ENCODE results near the gene TPM4.
"Not testable (repeated sequence)": the region's sequence is repeated elsewhere in the genome, so short reads cannot be mapped to it uniquely, and the experiment has no call there.

TPM4 gene

DNA sequence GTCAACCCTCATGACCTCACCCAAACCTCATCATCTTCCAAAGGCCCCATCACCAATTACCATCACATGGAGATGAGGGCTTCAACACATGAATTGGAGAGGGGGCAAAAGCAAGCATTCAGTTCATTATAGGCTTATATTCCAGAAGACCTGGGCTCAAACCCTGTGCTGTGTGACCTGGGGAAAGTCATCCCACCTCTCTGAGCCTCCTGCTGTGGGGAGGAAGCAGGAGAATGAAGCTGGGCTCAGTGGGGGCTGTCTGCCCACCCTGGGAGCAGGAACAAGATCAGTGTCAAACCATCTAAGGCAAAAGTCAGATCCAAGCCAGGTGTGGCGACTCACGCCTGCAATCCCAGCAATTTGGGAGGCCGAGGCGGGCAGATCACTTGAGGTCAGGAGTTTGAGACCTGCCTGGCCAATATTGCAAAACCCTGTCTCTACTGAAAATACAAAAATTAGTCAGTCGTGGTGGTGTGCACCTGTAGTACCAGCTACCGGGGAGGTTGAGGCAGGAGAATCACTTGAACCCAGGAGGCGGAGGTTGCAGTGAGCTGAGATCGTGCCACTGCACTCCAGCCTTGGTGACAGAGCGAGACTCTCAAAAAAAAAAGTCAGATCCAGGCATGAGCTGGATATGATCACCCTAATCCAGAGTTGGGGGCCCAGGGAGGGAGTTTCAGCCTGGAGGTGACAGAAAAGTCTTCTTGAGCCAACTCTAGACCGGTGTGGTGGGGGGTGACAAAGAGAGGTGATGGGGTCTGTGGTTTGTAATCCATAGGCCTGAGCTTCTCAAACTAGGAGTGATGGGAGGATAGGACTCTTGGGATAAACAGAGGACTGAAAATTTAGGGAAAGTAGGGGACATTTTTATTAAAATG is 1.6 kb upstream of the TPM4 start:
- DNase-seq: no peak

DNA sequence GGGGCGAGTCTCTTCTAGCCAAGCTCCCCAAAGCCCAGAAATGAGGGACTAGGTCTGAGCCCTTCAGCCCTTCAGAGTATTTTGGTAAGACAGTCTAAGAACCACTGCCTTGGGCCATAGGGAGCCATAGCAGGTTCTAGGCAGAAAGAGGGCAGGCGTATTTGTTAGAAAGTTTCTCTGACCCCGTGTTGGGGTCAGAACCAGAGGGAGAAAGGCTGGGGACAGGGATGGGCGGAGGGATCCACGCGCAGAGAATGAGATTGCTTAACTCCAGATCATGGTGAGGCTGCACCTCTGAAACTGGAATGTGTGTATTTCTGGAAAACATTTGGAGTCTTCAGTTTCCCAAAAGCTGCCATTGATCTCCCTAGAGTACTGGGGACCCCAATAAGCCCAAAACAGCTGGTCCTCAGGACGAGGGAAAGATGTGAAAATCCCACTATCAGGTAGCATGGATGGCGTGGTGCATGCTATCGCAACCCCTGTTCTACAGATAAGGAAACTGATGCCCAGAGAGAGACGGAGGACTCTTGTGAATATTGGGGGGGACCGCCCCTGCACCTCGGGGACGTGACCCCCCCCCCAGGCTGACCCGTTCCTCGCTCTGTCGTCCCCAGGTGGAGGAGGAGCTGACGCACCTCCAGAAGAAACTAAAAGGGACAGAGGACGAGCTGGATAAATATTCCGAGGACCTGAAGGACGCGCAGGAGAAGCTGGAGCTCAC is 703 bp upstream of the TPM4 start:
- no peak for DNase-seq

DNA sequence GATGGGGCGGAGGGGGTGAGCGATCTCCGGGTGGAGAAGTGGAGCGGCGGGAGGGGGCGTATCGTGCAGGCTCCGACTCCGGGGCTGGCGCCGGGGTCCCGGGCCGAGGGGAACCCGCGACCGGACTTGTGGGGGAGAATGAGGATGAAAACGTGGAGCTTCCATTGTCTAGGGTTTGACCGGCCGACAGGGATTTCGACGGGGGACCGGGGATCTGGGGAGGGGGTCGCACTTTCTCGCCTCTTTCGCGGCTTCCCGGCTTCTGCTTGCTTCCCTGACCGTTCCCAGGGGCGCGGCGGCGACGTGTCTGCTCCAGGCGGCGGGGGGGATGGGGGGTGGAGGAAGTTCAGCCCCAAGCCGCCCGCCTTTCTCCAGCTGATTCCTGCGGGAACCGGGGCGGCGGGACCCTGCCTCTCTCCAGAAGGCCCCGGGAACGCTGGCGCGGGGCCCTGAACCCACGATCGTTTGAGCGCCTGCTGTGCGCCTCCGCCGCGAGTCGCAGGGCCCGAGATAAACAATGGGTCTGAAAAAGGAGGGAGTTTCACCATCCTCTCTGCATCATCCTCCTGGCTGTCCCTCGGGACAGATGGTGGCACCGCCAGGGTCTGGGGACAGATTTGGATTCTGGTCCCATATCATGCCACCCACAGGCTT is 790 bp downstream of the TPM4 start:
- DNase-seq: peak; percentile 26

DNA sequence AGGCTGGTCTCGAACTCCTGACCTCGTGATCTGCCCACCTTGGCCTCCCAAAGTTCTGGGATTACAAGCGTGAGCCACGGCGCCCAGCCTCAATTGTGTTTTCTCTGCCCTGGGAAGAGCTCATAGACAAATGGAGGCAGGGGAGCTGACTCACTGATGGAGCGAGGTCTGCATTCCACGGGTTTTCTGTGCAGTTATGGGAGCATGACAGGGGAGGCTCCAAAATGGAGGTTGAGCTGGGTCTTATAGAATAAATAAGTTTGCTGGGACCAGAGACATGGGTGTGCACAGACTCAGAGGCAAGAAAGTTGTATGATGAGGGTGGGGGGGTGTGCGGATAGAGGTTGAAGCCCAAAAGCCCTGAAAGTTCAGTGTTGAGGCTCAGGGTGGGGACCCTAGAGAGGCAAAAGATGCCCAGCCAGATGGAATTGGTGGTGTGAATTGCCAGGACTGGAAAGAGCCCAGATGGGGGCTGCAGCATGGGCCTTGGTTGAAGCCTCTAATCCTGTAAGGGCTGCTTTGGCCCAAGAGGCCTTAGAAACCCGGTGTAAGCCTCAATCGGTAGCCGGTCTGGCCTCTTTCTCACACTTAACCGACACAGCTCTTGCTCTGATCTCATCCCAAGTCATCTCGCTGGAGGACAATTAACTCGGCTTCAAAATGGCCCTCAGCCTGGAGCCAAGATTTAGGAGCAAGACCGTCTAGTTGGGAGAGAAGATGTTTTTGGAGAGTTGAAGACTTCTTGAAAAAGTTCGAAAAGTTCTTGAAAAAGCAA is 1.9 kb downstream of the TPM4 start:
- no peak for DNase-seq

DNA sequence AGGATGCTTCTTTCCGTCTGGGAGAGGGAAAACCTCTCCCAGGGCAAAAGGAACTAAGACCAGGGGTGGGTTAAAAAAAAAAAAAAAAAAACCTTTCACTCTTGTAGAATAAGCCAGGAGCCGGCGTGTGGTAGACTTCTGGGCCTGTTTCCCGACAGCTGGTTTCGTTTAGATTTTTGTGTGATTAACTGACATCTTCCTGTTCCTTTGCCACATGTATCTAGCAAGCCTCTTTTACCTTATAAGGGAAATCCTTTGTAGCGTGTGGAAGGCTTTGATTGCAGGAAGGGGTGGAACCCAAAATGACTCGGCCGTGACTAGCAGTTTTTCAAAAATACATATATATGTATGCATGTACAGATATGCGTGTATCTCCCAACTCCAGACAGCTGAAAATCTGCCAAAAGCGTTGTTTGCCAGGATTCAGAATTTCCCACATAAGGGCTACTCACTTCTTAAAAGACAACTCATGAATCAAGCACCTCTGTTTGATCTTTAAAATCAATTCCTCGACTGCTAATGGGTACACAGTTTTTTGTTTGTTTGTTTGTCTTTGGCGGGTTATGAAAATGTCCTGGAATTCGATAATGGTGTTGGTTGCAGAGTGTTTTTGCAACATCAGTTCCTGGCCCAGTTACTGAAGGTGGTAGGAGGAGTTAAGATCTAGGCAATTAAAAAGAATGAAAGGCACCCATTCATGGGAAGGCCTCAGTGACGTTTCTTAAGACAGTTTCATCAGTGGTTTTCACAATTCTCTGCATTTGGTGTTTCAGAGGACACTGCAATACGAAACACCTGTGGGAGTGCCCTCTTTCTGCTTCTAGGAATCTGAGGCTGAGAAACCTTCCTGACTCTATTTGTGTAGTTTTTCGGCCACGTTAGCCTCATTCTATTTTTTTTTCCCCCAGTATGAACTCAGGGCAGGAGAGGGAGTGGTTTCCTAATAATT is 2.7 kb downstream of the TPM4 start:
- DNase-seq: peak; percentile 56

DNA sequence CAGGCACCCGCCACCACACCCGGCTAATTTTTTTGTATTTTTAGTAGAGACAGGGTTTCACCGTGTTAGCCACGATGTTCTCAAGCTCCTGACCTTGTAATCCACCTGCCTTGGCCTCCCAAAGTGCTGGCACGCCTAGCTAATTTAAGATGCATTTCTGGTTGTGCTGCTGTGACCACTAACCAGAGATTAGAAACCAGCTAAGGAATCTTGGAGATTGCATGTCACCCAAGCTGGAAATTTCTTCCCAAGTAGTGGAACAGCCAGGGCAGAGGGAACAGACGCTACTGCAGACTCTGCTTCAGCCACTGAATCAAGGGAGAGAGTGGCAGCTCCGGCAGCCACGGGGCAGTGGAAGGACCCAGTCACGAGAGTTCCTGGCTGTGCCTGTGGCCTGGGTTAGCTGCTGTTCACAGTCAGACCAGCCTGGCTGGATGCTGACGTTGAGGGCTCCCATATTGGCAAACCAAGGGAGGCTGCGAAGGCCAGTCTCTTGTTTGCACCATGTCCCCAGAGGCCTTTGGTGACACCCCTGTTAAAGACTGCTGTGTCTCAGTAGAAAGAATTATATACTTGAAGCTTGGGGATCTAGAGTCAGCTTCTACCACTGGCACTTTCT is 7.9 kb downstream of the TPM4 start:
- no peak for DNase-seq

DNA sequence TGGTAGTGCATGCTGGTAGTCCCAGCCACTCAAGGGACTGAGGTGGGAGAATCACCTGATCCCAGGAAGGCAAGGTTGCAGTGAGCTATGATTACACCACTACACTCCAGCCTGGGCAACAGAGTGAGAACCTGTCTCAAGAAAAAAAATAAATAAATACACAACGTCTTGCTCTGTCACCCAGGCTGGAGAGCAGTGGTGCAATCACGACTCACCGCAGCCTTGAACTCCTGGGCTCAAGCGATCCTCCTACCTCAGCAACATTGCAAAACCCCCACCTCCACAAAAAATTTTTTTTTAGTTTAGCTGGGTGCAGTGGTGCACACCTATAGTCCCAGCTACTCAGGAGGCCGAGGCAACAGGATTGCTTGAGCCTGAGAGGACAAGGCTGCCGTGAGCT is 8.8 kb downstream of the TPM4 start:
- DNase-seq: no peak

DNA sequence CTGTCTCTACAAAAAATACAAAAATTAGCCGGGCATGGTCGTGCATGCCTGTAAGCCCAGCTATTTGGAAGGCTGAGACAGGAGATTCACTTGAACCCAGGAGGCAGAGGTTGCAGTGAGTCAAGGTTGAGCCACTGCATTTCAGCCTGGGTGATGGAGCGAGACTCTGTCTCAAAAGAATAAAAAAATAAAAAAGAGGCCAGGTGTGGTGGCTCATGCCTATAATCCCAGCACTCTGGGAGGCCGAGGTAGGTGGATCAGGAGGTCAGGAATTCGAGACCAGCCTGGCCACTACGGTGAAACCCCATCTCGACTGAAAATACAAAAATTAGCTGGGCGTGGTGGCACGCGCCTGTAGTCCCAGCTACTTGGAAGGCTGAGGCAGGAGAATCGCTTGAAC is 11.1 kb downstream of the TPM4 start:
- DNase-seq: not testable (repeated sequence)

DNA sequence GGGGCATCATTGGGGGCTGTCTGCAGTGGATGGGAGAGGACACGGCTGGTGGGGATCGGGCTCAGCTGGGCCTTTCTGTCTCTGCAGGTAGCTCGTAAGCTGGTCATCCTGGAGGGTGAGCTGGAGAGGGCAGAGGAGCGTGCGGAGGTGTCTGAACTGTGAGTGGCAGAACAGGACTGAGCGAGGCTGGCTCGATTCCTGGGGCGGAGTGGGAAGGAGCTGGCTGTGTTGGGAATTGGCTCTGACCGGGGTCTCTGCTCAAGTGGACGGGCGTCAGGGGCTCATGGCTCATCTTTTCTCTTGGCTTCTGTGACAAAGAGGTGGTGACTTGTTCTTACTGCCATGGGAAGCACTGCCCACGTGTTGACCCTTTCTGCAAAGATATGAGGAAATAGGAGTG is 11.6 kb downstream of the TPM4 start:
- DNase-seq: no peak

DNA sequence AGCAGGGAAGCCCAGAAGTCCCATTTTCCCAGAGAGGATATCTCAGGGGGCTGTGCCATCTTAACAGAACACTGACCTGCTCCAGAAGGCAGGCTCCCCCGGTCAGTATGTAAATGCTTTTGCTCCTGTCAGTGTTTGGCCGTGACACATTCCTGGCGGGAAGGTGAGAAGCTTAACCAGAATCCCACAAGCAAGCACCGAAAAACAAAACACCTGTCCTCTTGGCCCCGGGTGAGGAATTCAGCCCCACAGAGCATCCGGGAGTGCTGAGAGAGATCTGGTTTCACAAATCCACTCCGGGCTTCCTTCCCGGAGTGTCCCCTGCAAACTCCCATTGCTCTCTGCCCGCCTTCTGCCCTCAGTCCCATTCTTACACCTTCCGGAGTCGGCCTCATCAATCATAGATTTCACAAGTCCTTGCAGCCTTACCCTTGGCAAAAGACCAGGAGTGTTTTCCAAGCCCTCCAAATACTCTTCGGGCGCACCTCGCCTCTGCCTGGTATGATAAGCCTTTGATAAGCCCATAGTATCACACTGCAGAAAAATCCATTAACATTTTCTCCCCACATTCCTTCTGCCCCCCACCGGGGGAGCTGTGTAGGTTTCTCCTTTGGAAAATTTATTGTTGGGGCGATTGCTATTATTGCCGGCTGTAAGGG is 12.2 kb downstream of the TPM4 start:
- no peak for DNase-seq

DNA sequence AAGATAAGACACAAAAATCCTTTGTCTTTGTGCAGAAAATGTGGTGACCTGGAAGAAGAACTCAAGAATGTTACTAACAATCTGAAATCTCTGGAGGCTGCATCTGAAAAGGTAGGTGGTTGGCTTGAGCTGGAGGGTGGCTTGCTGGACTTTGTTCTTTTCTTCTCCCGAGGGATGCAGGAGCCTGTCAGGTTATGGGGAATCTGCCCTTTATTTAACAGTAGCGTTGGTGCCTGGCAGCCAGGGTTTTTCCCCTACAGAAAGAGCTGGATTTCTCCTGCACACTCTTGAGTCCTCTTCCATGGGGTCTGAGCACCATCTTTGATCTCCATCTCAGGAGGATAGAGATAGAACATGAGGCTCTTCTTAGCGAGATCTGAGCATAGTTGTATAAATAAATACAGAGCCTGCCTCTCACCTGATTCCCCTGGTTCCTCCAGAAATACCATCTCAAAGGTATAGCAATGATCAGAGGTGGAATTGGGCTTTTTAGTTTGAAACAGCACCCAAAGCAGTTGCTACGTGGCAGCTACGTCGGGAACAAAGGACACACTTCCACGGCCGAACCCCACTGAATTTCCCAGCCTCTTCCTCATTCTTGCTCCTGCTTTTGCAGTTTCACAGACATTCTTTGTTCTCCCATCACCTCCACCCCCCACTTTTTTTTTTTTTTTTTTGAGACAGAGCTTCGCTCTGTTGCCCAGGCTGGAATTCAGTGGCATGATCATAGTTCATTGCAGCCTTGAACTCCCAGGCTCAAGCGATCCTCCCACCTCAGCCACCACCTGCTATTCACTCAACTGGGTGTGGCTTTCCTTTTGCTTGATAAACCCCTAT is 12.9 kb downstream of the TPM4 start:
- no peak for DNase-seq

DNA sequence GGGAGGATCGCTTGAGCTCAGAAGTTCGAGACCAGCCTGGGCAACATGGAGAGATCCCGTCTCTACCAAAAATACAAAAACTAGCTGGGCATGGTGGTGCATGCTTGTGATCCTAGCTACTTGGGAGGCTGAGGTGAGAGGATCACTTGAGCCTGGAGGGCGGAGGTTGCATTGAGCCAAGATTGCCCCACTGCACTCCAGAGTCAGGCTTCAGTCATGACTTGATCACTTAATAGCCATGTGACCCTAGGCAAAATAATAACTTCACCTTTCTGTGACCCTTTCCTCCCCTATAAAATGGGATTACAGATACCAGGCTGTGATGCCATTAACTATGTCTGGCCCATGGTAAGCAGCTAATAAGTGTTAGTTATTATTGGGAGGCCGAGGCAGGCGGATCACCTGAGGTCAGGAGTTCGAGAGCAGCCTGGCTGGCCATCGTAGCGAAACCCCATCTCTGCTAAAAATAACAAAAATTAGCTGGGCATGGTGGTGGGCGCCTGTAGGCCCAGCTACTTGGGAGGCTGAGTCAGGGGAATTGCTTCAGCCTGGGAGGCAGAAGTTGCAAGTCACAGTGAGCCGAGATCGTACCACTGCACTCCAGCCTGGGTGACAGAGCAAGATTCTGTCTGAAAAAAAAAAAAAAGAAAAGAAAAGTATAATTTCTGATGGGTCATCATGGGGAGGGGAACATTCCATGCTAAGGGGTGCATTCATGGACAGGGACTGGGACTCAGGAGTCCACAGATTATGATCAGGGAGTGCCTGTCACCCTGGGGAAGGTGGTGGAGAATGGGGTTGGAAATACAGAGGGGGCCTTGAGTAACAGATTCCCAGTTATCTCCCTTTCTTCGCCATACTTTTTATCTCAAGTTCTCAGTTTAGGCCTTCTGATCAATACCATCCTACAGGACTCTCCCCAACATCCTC is 15.5 kb downstream of the TPM4 start:
- DNase-seq: no peak

DNA sequence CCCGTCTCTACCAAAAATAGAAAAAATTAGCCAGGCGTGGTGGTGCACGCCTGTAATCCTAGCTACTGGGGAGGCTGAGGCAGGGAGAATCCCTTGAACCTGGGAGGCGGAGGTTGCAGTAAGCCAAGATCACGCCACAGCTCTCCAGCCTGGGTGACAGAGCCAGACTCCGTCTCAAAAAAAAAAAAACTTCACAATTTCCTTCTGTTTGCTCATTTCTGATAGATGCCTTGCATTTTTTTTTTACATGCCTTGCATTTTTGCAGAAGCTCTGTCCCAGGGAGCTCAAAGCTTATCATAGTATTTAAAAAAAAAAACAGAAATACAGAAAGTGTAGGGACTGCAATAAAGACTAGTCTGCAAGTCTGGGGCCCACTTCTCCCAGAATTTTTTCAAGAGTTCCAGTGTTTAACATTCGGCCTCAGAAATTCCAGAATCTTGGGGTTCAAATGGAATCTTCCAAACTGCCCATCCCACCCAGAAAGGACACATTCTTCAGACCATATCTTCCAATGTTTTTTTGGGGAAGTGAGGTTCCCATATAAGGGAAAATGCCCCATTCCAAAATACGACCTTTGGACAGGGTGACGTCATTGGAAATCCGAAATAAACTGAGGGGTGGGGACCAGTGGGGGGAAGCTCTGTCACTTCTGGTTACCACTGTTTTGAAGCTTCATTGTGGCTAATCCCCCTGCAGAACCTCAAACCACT is 18.2 kb downstream of the TPM4 start:
- no peak for DNase-seq

DNA sequence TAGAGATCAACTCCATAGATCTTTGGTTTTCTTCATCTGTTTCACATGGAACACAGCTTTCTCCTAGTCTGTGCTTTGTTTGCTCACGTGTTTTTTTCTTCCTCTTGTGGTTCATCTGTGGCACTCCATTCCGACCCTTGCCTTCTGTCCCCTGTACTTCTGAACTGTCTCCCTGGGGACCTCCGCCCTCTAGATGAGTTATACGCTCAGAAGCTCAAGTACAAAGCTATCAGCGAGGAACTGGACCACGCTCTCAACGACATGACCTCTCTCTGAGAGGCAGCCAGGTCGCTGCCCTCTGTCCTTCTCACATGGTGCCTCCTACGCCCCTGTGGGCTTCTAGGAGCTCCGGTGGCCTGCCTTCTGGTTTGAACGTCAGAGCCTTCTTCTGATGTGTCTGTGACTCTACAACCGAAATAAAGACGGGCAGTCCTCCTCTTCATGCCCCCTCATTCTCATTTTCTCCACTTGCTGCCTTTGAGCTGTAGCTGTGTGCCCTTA is 18.8 kb downstream of the TPM4 start:
- no peak for DNase-seq

DNA sequence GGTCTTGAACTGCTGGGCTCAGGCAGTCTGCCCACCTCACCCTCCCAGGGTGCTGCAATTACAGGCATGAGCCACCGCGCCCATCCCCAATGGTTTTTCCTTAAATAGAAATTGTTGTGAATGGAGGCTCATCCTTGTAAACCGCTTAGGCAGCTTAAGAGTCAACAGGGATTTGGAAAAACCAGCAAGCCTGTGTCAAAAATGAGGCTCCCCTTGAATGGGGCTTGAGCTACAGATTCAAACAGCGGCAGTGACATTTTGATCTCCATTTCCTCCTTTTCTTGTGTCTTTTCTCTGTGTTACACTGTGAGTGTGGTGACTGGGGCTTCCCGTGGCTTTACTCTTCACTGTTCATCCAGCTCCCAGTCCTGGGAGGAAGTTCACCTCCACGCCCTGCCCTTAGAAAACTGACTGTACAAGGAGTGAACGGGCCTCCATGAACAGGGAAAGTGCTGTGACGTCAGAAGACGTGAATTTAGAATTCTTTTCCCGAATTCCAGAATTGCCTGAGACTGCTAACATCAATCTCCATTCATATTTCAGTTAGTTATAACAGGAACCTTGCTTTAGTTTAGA is 20.1 kb downstream of the TPM4 start:
- DNase-seq: no peak

DNA sequence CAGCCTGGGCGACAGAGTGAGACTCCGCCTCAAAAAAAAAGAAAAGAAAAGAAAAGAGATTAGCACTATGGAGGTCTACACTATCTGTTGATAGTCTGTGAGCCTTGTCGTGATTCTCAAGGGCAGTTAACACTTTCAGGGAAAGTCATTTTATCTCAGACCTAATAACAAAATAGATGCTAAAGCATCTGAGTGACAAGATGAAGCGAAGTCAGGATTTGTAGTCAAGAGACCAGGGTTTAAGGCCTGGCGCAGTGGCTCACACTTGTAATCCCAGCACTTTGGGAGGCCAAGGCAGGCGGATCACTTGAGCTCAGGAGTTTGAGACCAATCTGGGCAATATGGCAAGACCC is 22.1 kb downstream of the TPM4 start:
- no peak for DNase-seq

DNA sequence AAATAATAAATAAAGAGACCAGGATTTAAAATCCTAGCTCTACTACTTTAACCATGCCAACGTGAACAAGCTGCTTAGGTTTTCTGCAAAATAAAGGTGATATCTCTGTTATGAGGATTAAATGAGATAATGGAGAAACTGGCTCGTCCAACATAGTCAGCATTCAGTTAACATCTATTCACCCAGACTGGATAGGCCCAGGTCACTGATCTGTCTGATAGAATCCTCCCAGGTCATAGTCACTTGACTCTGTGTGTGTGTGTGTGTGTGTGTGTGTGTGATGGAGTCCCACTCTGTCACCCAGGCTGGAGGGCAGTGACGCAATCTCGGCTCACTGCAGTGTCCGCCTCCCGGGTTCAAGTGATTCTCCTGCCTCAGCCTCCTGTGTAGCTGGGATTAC is 22.5 kb downstream of the TPM4 start:
- DNase-seq: no peak
